ENCODE results near the gene FRMPD2. TPM values are rescaled to one million over a fixed set of nuclear protein-coding genes. Genes with fewer than 3 reads are reported as not detected.

The FRMPD2 gene
- total and polyA plus RNA-seq, 7 donors = 0.09 TPM; not detected in 6

- WGBS, 2 donors = 72 to 74% methylated on average over 6 of the region's 6 CpGs
- no peak overlapping the region for H3K4me3 ChIP-seq
- no peak overlapping the region for H3K27ac ChIP-seq
- intact Hi-C loops (cut with DNase I) = no loop called here
- no peaks in the 10 kb centered on the region for H3K36me3 ChIP-seq
- no peak for DNase-seq
- TF ChIP-seq, protein P1, sequence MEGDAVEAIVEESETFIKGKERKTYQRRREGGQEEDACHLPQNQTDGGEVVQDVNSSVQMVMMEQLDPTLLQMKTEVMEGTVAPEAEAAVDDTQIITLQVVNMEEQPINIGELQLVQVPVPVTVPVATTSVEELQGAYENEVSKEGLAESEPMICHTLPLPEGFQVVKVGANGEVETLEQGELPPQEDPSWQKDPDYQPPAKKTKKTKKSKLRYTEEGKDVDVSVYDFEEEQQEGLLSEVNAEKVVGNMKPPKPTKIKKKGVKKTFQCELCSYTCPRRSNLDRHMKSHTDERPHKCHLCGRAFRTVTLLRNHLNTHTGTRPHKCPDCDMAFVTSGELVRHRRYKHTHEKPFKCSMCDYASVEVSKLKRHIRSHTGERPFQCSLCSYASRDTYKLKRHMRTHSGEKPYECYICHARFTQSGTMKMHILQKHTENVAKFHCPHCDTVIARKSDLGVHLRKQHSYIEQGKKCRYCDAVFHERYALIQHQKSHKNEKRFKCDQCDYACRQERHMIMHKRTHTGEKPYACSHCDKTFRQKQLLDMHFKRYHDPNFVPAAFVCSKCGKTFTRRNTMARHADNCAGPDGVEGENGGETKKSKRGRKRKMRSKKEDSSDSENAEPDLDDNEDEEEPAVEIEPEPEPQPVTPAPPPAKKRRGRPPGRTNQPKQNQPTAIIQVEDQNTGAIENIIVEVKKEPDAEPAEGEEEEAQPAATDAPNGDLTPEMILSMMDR (IDR thresholded peaks at IDR 0.05) = no peak
- TF ChIP-seq POLR2A (IDR thresholded peaks at IDR 0.05) = no peak
- no peak for TF ChIP-seq POLR2AphosphoS5 (IDR thresholded peaks at IDR 0.05)
- TF ChIP-seq EP300 (IDR thresholded peaks at IDR 0.05) = no peak
- no peaks in the 10 kb centered on the region for H3K27me3 ChIP-seq
- no peaks in the 10 kb centered on the region for H3K4me1 ChIP-seq
- no peaks in the 10 kb centered on the region for H3K9me3 ChIP-seq
Observed at GRCh38 chr10:48231699-48232315, 42.7 kb downstream of the FRMPD2 start.

- WGBS, 2 donors = 86 to 89% methylated on average over 2 of the region's 2 CpGs
- H3K9me3 ChIP-seq = no peaks in the 10 kb centered on the region
- H3K27ac ChIP-seq = no peak overlapping the region
- H3K36me3 ChIP-seq = no peaks in the 10 kb centered on the region
- H3K4me1 ChIP-seq = no peaks in the 10 kb centered on the region
- no peak for DNase-seq
- H3K4me3 ChIP-seq = no peak overlapping the region
- no peaks in the 10 kb centered on the region for H3K27me3 ChIP-seq
- intact Hi-C loops (cut with DNase I) = no loop called here
- TF ChIP-seq, protein P1 (IDR thresholded peaks at IDR 0.05) = no peak
- TF ChIP-seq EP300 (IDR thresholded peaks at IDR 0.05) (no peak), POLR2AphosphoS5 (IDR thresholded peaks at IDR 0.05) (no peak), POLR2A (IDR thresholded peaks at IDR 0.05) (no peak)
Observed at GRCh38 chr10:48231178-48231577, 43.3 kb downstream of the FRMPD2 start.

GRCh38 chr10:48227213-48227612 lies 47.3 kb downstream of the FRMPD2 start:
- H3K4me3 ChIP-seq = no peak overlapping the region
- no peaks in the 10 kb centered on the region for H3K4me1 ChIP-seq
- no peak overlapping the region for H3K27ac ChIP-seq
- no peaks in the 10 kb centered on the region for H3K36me3 ChIP-seq
- intact Hi-C loops (cut with DNase I) = no loop called here
- TF ChIP-seq POLR2A (IDR thresholded peaks at IDR 0.05) (no peak), EP300 (IDR thresholded peaks at IDR 0.05) (no peak), POLR2AphosphoS5 (IDR thresholded peaks at IDR 0.05) (no peak)
- TF ChIP-seq, protein P1 (IDR thresholded peaks at IDR 0.05) = no peak
- no peaks in the 10 kb centered on the region for H3K27me3 ChIP-seq
- DNase-seq = no peak
- H3K9me3 ChIP-seq = no peaks in the 10 kb centered on the region
- 88 to 89% methylated on average over 6 of the region's 6 CpGs for WGBS, 2 donors

GRCh38 chr10:48224979-48225560 lies 49.4 kb downstream of the FRMPD2 start:
- Histone ChIP-seq H3K36me3 (no peaks in the 10 kb centered on the region), H3K4me3 (no peak overlapping the region), H3K27me3 (no peaks in the 10 kb centered on the region), H3K27ac (no peak overlapping the region), H3K9me3 (no peaks in the 10 kb centered on the region), H3K4me1 (no peaks in the 10 kb centered on the region)
- 78 to 83% methylated on average over 5 of the region's 5 CpGs for WGBS, 2 donors
- no peak for DNase-seq
- TF ChIP-seq, protein P1 (IDR thresholded peaks at IDR 0.05) = no peak
- no peak for TF ChIP-seq POLR2A (IDR thresholded peaks at IDR 0.05)
- TF ChIP-seq POLR2AphosphoS5 (IDR thresholded peaks at IDR 0.05) = no peak
- TF ChIP-seq EP300 (IDR thresholded peaks at IDR 0.05) = no peak
- intact Hi-C loops (cut with DNase I) = no loop called here

Measured in sigmoid colon (tissue), 7 donors.